HL-60 (cell line): ENCODE results near the gene NCOR2.

Experiments used
- DNase-seq, 2 experiments: peaks; one replicate each; pipeline ENCODE4 v3.0.0-alpha.2; 2010 to 2020; ENCODE audit warnings: low read depth in 1 of 2, low spot score in 1 of 2
- H3K27ac ChIP-seq: fragments of 250-450 bp; sonication (Bioruptor Pico); replicated peaks from 2 replicates; pipeline ENCODE4 v1.5.1; 2020; ENCODE audit warnings: mild to moderate bottlenecking, moderate library complexity
- H3K27me3 ChIP-seq: fragments of 250-450 bp; sonication (Bioruptor Pico); 2 replicates; pipeline ENCODE4 v1.5.1; 2021; ENCODE audit warnings: mild to moderate bottlenecking, moderate library complexity; ENCODE audit not compliant: insufficient read depth, poor library complexity, severe bottlenecking
- H3K4me3 ChIP-seq: replicated peaks from 2 replicates; pipeline ENCODE4 v1.5.1; 2011; ENCODE audit warnings: mild to moderate bottlenecking, control low read depth, low read length; ENCODE audit not compliant: insufficient read depth
- GABPA ChIP-seq: IDR thresholded peaks from 2 replicates; pipeline ENCODE4 v1.6.1; 2012; ENCODE audit warnings: low read depth
- POLR2AphosphoS5 ChIP-seq: IDR thresholded peaks from 2 replicates; pipeline ENCODE4 v1.6.1; 2012; ENCODE audit warnings: low read depth
- SPI1 ChIP-seq: IDR thresholded peaks from 2 replicates; pipeline ENCODE4 v1.6.1; 2012; ENCODE audit warnings: low read depth, mild to moderate bottlenecking, borderline replicate concordance
- TF ChIP-seq, protein P1 (sequence below): IDR thresholded peaks from 2 replicates; pipeline ENCODE4 v1.6.1; 2012; ENCODE audit warnings: low read depth; ENCODE audit not compliant: insufficient replicate concordance
- TF ChIP-seq, protein P2 (sequence below): IDR thresholded peaks from one replicate; pipeline ENCODE4 v1.5.1; 2011; ENCODE audit warnings: low read length, control low read depth, inconsistent platforms; ENCODE audit not compliant: insufficient read depth

NCOR2 gene

DNA sequence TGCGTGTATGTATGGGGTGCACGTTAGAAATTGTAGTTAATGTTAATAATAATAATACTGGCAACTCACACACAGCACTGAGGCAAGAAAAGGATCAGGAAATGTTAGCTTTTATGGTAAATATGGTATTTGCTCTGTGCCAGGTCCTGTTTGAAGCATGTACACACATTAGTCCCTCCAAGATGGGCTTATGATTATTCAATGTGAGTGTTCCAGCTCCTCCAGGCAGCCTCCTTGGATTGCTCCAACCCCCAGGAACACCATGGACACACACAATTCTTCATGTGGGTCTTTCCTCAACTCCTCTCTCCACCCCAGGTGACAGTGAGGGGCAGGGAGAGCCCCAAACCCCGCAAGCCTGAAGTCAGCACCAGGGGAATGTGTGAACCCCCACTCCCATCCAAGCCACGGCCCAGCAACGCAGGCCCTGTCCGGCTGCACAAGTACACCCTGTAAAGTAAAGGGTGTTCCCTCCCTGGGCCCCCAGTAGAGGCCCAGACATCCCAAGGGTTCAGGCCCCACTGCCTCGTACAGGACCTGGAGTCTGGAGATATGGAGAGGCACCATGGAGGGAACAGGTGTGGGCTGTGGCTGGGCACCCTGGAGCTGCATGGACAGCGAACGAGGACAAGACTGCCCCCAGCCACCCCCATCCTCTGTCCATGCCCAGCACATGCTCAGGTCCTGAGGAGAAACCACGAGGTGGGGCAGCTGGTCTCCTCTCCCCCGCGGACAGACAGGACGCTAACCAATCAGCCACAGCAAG lies 41.3 kb downstream of the NCOR2 start:
- Histone ChIP-seq H3K27ac (no peak overlapping the region), H3K4me3 (no peak overlapping the region), H3K27me3 (no peaks in the 10 kb centered on the region)
- TF ChIP-seq POLR2AphosphoS5 (no peak), GABPA (no peak), SPI1 (no peak)
- TF ChIP-seq, protein P1, sequence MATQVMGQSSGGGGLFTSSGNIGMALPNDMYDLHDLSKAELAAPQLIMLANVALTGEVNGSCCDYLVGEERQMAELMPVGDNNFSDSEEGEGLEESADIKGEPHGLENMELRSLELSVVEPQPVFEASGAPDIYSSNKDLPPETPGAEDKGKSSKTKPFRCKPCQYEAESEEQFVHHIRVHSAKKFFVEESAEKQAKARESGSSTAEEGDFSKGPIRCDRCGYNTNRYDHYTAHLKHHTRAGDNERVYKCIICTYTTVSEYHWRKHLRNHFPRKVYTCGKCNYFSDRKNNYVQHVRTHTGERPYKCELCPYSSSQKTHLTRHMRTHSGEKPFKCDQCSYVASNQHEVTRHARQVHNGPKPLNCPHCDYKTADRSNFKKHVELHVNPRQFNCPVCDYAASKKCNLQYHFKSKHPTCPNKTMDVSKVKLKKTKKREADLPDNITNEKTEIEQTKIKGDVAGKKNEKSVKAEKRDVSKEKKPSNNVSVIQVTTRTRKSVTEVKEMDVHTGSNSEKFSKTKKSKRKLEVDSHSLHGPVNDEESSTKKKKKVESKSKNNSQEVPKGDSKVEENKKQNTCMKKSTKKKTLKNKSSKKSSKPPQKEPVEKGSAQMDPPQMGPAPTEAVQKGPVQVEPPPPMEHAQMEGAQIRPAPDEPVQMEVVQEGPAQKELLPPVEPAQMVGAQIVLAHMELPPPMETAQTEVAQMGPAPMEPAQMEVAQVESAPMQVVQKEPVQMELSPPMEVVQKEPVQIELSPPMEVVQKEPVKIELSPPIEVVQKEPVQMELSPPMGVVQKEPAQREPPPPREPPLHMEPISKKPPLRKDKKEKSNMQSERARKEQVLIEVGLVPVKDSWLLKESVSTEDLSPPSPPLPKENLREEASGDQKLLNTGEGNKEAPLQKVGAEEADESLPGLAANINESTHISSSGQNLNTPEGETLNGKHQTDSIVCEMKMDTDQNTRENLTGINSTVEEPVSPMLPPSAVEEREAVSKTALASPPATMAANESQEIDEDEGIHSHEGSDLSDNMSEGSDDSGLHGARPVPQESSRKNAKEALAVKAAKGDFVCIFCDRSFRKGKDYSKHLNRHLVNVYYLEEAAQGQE: no peak
- TF ChIP-seq, protein P2, sequence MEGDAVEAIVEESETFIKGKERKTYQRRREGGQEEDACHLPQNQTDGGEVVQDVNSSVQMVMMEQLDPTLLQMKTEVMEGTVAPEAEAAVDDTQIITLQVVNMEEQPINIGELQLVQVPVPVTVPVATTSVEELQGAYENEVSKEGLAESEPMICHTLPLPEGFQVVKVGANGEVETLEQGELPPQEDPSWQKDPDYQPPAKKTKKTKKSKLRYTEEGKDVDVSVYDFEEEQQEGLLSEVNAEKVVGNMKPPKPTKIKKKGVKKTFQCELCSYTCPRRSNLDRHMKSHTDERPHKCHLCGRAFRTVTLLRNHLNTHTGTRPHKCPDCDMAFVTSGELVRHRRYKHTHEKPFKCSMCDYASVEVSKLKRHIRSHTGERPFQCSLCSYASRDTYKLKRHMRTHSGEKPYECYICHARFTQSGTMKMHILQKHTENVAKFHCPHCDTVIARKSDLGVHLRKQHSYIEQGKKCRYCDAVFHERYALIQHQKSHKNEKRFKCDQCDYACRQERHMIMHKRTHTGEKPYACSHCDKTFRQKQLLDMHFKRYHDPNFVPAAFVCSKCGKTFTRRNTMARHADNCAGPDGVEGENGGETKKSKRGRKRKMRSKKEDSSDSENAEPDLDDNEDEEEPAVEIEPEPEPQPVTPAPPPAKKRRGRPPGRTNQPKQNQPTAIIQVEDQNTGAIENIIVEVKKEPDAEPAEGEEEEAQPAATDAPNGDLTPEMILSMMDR: no peak
- DNase-seq: no peak

DNA sequence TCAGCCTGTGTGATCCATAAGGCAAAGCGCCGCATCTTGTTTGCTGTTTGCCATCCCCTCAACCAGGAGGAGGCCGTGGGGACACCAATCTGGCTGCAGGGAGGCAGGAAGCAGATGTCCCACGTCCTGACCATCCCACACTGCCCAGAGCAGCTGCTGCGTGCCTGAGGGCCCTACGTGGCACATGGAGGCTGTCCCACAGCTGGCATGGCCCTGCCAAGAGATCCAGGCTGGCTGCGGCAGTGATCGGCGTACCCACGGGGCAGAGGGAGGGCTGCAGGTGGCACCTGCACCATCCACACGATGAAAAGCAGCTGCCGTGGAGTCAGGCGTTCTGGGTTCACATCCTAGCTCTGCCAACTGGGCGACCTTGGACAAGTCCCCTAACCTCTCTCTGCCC lies 42.0 kb downstream of the NCOR2 start:
- TF ChIP-seq GABPA: no peak
- no peak for TF ChIP-seq POLR2AphosphoS5
- TF ChIP-seq, protein P2: no peak
- no peak for TF ChIP-seq SPI1
- TF ChIP-seq, protein P1: no peak
- no peak overlapping the region for H3K4me3 ChIP-seq
- no peak for DNase-seq
- H3K27ac ChIP-seq: no peak overlapping the region
- no peaks in the 10 kb centered on the region for H3K27me3 ChIP-seq

DNA sequence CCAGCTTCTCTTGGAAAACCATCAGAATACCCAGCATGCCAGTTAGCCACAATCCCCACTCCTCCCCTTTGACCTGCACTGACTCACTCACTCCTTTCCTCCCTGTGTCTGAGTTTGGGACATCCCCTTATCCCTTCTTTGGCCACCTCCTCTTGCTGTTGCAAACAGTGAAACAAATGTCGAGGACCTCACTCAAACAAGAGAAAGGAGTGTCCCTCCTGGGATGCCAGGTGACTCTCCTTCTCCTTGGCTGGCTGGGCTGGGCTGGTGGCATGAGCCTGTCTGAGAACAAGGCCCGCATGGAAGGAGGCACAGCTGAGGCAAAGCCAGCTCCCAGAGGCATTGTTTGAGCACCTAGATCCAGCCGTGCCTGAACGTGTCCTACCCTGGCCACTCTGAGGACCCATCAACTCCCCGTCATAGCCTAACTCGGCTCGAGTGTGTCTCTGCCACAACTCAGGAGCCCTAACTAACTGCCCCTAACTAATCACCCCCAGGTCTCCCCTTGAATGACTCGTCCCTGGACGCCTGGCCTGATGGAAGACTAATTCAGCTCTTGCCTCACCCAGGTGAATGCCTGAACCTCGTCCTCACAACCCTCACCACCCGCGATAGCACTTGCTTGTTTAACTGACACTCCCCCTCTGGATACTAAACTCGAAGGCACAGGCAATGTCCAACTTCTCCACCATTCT lies 43.0 kb downstream of the NCOR2 start:
- no peak overlapping the region for H3K27ac ChIP-seq
- DNase-seq: no peak

More for the DNA sequence above, 43.0 kb downstream of the NCOR2 start:
- H3K4me3 ChIP-seq: no peak overlapping the region
- H3K27me3 ChIP-seq: no peaks in the 10 kb centered on the region
- TF ChIP-seq, protein P1: no peak
- TF ChIP-seq GABPA (no peak), SPI1 (no peak), POLR2AphosphoS5 (no peak)
- TF ChIP-seq, protein P2: no peak
